Esophagus squamous epithelium (tissue), 5 donors: ENCODE results near the gene DMBX1. TPM values are rescaled to one million over a fixed set of nuclear protein-coding genes. Genes with fewer than 3 reads are reported as not detected.
A peak's percentile ranks its signal among the peaks of the same experiment; 100 is the strongest.

ENCODE experiments used
- DNase-seq: peaks from one replicate; lab custom pipeline; 2025; lab: John Stamatoyannopoulos, UW
- H3K27ac ChIP-seq, 4 donors: fragments of 200-600 bp; sonication (generic); one replicate each; pipeline ENCODE4 v1.5.1; 2016 to 2019; ENCODE audit warnings: mild to moderate bottlenecking in 1 of 4
- H3K27me3 ChIP-seq, 4 donors: fragments of 200-600 bp; sonication (generic); 1 replicate in 3 of 4; 2 replicates in 1 of 4; pipeline versions ENCODE4 v1.5.1 to v1.6.0; 2017 to 2021; ENCODE audit warnings: antibody characterized with exemption in 1 of 4
- H3K36me3 ChIP-seq, 3 donors: fragments of 200-600 bp; sonication (generic); one replicate each; pipeline ENCODE4 v1.5.1; 2016 to 2019
- H3K4me1 ChIP-seq, 3 donors: fragments of 200-600 bp; sonication (generic); one replicate each; pipeline ENCODE4 v1.5.1; 2017 to 2019
- H3K4me3 ChIP-seq, 4 donors: fragments of 200-600 bp; sonication (generic); 1 replicate in 3 of 4; 2 replicates in 1 of 4; pipeline ENCODE4 v1.5.1; 2016 to 2019; ENCODE audit warnings: mild to moderate bottlenecking in 2 of 4, moderate library complexity in 1 of 4
- H3K9me3 ChIP-seq, 3 donors: fragments of 200-600 bp; sonication (generic); one replicate each; pipeline ENCODE4 v1.5.1; 2016 to 2019
- POLR2A ChIP-seq, 4 donors: fragments of 450-650 bp; IDR thresholded peaks; one replicate each; pipeline ENCODE4 v1.6.1; 2017; ENCODE audit warnings: antibody characterized with exemption in 4 of 4, mild to moderate bottlenecking in 4 of 4, moderate library complexity in 3 of 4
- WGBS, 2 donors: methylation state at CpG; one replicate each; pipeline ENCODE4 v1.1.5; 2018; 5-methylcytosine and 5-hydroxymethylcytosine counted together
- intact Hi-C: fragments of 100-400 bp; cut with DNase I; formaldehyde crosslinking; loops from one replicate; pipeline ENCODE4 v1.15.0; 2022
- total RNA-seq, 4 donors: library from RNA; depleted of rRNA; stranded (reverse); fragments of >200 nt; gene quantifications; one replicate each; pipeline ENCODE4 v1.1.0, GENCODE V29; 2016
- TF ChIP-seq, protein P1 (sequence below), 6 experiments: fragments of 450-650 bp in 4 of 6; fragments of 200-600 bp in 2 of 6; sonication (generic) in 2 of 6; IDR thresholded peaks; one replicate each; pipeline ENCODE4 v1.5.1; 2016 to 2019; ENCODE audit warnings: antibody characterized with exemption in 6 of 6, mild to moderate bottlenecking in 4 of 6, moderate library complexity in 4 of 6
- donor health status: DM: yes; HTN: yes; CAD: no.

Gene DMBX1
- not detected for total RNA-seq

DNA sequence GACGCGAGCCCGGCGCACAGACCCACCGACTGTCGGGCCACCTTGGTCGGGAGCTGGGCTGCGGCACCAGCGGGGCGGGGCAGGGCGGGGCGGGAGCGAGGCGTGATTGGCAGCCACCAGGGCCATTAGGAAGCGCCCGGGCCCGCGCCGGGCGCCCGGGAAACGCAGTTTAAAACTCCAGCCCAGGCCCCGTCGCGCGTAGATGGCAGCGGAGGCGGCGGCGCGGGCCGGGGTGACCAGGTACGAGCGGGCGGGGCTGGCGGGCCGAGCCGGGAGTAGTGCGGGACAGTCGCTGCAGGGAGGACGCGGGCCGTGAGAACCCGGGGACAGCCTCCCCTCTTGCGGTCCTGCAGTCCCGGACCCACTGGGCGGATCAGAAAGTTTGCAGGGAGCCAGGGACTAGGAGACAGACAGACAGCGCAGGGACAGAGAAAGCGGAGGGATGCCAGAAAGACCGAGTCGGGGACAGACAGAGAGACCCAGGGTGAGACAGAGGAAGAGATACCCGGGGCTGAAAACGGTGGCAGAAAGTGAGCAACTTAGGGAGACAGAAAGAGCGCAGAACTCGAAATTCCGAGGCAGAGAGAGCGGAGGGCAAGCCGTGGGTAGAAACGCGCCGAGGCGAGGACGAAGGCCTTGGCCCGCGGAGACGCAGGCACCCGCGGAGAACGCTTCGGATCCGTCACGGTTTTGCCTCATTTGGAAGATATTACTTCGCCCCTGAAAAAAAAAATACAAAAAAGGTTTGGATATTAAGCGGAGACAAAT, at the start of gene DMBX1:
Gene DMBX1, plus strand, starts transcription at position 199 of the 768 bp plus-strand sequence. CDS start 17,175 bp downstream, outside the sequence.
- intact Hi-C loops, result no loop called here
- H3K27me3 ChIP-seq, result peaks cover 37 to 100% (median 57%) of the 10 kb centered on the region in 4 donors
- H3K36me3 ChIP-seq, result no peaks in the 10 kb centered on the region
- TF ChIP-seq POLR2A (IDR thresholded peaks at IDR 0.05), result no peak
- TF ChIP-seq, protein P1, sequence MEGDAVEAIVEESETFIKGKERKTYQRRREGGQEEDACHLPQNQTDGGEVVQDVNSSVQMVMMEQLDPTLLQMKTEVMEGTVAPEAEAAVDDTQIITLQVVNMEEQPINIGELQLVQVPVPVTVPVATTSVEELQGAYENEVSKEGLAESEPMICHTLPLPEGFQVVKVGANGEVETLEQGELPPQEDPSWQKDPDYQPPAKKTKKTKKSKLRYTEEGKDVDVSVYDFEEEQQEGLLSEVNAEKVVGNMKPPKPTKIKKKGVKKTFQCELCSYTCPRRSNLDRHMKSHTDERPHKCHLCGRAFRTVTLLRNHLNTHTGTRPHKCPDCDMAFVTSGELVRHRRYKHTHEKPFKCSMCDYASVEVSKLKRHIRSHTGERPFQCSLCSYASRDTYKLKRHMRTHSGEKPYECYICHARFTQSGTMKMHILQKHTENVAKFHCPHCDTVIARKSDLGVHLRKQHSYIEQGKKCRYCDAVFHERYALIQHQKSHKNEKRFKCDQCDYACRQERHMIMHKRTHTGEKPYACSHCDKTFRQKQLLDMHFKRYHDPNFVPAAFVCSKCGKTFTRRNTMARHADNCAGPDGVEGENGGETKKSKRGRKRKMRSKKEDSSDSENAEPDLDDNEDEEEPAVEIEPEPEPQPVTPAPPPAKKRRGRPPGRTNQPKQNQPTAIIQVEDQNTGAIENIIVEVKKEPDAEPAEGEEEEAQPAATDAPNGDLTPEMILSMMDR (IDR thresholded peaks at IDR 0.05), result no peak
- peaks cover 22 to 34% (median 23%) of the 10 kb centered on the region in 3 donors for H3K4me1 ChIP-seq
- DNase-seq, result no peak
- H3K27ac ChIP-seq, result no peak within 1 kb of the TSS
- no peaks in the 10 kb centered on the region for H3K9me3 ChIP-seq
- 3 to 6% methylated on average over 27 to 31 of the region's 74 CpGs for WGBS, 2 donors
- H3K4me3 ChIP-seq, result peak within 1 kb of the TSS; percentile 23 to 62 (median 33)

DNA sequence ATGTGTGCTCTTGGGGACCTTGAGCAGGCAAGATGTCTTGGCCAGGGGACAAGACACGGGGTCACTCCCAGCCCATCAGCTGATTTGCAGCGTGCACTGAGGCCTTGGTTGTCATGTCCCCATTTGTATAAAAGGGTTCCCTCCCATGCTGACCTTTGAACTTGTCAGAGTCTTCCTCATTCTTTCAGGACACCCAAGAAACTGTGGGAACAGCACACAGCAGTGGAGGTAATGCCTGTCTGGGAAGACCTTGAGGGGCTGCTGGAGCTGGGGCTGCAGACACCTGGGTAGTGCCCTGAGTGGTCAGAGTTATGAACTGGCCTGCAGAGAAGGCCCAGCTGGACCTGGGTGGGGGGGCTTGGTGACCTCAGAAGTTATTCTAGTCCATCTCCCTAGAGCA, 49.2 kb upstream of the DMBX1 start:
- Histone ChIP-seq H3K27ac (no peak overlapping the region), H3K27me3 (peaks cover 0 to 47% (median 0%) of the 10 kb centered on the region in 4 donors), H3K4me3 (no peak overlapping the region), H3K9me3 (no peaks in the 10 kb centered on the region), H3K36me3 (no peaks in the 10 kb centered on the region), H3K4me1 (peaks cover 0 to 23% (median 4%) of the 10 kb centered on the region in 3 donors)
- 65 to 78% methylated on average over 2 of the region's 2 CpGs for WGBS, 2 donors
- intact Hi-C loops, result no loop called here
- DNase-seq, result no peak
- no peak for TF ChIP-seq POLR2A (IDR thresholded peaks at IDR 0.05)
- TF ChIP-seq, protein P1 (IDR thresholded peaks at IDR 0.05), result no peak

DNA sequence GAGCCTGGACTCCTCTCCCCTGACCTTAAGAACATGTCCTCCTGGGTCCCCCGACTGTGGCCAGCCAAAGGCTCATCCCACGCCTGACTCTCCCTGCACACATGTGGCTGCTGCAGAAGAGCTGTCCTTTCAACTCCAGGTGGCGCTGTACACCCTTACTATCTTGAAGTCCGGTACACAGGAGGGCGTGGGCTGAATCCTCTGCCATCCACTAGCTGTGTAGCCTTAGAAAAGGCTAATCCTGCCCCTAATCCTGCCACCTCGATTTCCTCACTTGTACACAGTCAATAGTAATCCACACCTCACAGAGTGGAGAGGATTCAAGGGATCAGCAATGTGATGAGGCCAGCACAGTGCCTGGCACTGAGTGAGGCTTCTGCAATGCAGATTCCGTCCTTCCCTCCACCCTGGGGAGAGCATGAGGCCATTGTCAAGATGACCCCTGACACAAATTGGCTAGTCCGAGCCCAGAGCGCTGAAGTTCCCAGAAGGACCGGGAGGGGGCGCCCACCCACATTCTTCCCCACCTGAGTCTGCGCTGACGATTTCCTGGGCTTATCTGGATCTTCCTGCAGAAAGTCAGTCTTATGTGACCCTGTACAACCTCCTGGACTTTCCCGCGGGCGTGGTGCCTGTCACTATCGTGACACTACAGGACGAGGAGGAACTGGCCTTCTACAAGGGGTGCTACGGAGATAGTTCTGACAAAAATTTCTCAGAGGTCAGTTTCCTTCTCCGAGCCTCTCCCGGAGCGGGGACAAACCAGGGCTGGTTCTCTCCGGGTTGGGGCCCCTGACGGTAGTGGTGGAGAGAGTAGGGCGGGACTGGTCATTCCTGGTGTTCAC, 47.1 kb upstream of the DMBX1 start:
- Histone ChIP-seq H3K27ac (peak overlapping the region in 3 of 4 donors; percentile 16 to 48 (median 33)), H3K27me3 (peaks cover 6 to 50% (median 7%) of the 10 kb centered on the region in 4 donors), H3K9me3 (no peaks in the 10 kb centered on the region), H3K4me3 (peak overlapping the region in 3 of 4 donors; percentile 32 to 62 (median 38)), H3K36me3 (no peaks in the 10 kb centered on the region), H3K4me1 (peaks cover 2 to 19% (median 4%) of the 10 kb centered on the region in 3 donors)
- no peak for DNase-seq
- intact Hi-C loops, result no loop called here
- TF ChIP-seq POLR2A (IDR thresholded peaks at IDR 0.05), result no peak
- TF ChIP-seq, protein P1 (IDR thresholded peaks at IDR 0.05), result peak; percentile 64 to 86 (median 80)
- WGBS, 2 donors, result 9 to 20% methylated on average over 9 to 22 of the region's 25 CpGs

DNA sequence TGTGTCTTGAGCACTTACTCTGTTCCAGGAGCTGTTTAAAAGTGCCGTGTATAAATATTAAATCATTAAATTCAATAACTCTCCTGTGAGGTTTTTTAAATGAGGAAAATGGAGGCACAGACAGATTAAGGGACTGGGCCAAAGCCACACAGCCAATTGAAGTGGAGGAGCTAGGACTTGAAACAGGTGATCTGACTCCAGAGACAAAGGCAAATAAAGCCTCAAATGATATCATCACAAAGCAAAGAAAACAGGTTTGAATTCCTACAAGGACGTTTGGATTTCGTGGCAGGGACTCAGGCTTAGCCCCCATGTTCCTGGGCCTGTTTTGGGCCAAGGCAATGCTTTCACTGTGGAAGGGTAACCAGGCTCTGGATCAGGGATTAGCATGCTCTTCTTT, 45.2 kb upstream of the DMBX1 start:
- H3K4me1 ChIP-seq, result peaks cover 8 to 32% (median 13%) of the 10 kb centered on the region in 3 donors
- no peak overlapping the region for H3K4me3 ChIP-seq
- H3K27me3 ChIP-seq, result peaks cover 11 to 57% (median 13%) of the 10 kb centered on the region in 4 donors
- H3K36me3 ChIP-seq, result no peaks in the 10 kb centered on the region
- no peaks in the 10 kb centered on the region for H3K9me3 ChIP-seq
- no peak overlapping the region for H3K27ac ChIP-seq
- intact Hi-C loops, result no loop called here
- no peak for DNase-seq
- TF ChIP-seq, protein P1 (IDR thresholded peaks at IDR 0.05), result no peak
- no peak for TF ChIP-seq POLR2A (IDR thresholded peaks at IDR 0.05)
- WGBS, 2 donors, result 66 to 73% methylated on average over 3 of the region's 3 CpGs
